SH-SY5Y (cell line): ENCODE results near the gene ROR2.

Source experiments
- GATA2 ChIP-seq: IDR thresholded peaks from 2 replicates; pipeline ENCODE4 v1.6.1; 2011; ENCODE audit warnings: mild to moderate bottlenecking, low read depth, low read length
- GATA3 ChIP-seq: IDR thresholded peaks from 2 replicates; pipeline ENCODE4 v1.6.1; 2011; ENCODE audit warnings: low read depth, mild to moderate bottlenecking, low read length, moderate library complexity

Gene ROR2

DNA sequence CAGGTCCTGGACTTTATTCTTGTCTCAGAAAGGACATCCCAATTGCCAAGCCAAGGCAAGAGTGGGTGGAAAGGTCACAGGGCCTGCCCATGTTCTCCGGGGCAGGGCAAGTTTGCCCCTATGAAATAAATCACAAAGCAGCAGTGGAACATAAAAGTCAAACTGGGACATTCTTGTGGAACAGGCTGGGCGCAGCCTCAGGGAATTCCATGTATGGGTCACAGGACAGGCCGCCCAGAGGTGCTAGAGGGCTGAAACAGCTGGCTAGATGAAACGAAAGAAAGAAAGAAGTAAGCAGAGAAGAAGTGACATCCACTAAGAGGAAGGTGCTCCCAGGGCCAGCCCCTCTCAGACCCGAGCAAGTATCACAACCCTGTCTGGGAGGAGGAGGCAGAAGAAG, 307.3 kb downstream of the ROR2 start:
- no peak for TF ChIP-seq GATA2
- TF ChIP-seq GATA3: no peak

DNA sequence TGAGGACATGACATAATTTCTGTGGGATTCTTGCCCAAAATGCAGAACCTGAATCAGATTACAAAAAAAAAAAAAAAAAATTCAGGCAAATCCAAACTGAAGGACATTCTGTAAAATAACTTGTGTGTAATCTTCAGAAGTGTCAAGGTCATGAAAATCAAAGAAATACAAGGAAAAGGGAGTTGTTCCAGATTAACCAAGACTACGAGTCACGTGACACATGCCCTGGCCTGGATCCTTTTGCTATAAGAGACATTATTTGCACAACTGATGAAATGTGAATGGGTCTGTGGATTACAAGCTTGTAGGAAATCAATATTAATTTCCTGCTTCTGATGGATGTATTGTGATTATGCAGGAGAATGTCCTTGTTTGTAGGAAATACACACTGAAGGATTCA, 309.6 kb downstream of the ROR2 start:
- TF ChIP-seq GATA3: no peak
- TF ChIP-seq GATA2: no peak

DNA sequence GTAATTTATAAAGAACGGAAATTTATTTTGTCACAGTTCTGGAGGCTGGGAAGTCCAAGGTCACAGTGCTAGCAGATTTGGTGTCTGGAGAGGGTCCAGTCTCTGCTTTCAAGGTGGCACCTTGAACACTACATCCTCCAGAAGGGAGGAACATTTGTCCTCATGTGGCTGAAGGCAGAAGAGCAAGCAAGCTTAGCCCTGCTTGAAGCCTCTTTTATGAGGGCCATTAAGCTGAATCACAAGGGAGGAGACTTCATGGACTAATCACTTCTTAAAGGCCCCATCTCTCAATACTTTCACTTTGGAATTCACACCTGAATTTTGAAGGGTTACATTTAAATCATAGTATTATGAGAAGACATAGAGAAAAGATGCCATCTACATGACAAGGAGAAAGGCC, 311.0 kb downstream of the ROR2 start:
- TF ChIP-seq GATA2 (no peak), GATA3 (no peak)

DNA sequence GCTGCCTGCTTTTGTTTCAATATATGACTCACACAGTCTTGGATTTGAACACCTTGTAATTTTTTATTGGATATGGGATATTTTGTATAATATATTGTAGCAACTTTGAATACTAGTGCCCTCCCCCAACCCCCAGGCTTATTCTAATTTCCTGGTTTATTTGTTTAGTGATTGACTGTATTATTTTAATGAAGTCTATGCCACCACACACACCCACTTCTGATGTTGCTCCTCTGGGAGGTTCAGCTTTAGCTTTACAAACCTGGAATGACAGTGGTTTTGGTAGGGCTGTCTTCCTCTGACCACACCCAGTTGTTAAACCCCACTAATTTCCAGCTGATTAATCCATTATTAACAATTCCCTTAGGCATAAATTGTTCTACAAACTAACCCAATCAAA, 320.3 kb downstream of the ROR2 start:
- no peak for TF ChIP-seq GATA2
- no peak for TF ChIP-seq GATA3

DNA sequence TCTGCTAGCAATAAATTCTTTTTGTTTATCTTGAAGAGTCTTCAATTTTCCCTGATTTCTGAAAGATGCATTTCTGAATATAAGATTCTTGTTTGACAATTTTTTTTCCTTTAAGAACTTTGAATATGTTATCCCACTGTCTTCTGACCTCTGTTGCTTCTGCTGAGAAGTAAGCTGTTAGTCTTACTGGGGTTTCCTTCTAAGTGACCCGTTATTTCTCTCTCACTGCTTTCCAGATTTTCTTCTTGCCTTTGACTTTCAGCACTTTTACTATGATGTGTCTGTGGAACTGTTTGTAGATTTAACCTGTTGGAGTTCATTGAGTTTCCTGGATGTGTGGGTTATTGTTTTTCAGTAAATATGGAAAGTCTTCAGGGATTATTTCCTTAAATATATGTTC, 321.1 kb downstream of the ROR2 start:
- TF ChIP-seq GATA2: no peak
- no peak for TF ChIP-seq GATA3

DNA sequence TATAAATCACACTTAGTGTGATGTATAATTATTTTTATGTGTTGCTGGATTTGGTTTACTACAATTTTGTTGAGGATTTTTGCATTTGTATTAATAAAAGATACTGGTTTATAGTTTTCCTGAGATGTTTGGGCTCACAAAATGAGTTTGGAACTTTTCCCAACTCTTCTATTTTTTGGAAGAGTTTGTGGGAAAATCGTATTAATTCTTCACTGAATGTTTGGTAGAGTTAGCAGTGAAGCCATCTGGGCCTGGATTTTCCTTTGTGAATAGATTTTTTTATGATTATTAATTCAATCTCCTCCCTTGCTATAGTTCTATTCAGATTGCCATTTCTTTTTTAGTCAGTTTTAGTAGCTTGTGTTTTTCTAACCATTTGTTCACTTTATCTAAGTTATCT, 324.7 kb downstream of the ROR2 start:
- TF ChIP-seq GATA3 (no peak), GATA2 (no peak)

DNA sequence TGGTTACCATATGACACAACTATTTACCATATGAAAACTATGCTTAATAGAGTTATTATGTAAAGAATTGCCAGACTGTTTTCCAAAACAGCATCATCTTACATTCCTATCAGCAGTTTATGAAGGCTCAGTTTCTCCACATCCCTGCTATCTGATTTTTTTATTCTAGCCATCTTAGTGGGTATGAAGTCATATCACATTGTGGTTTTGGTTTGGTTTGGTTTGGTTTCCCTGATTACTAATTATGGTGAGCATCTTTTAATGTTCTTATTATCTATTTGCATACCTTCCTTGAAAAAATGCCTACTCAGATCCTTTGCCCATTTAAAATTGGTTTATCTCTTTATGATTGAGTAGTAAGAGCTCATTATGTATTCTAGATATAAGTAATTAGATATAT, 327.0 kb downstream of the ROR2 start:
- TF ChIP-seq GATA2: no peak
- no peak for TF ChIP-seq GATA3

DNA sequence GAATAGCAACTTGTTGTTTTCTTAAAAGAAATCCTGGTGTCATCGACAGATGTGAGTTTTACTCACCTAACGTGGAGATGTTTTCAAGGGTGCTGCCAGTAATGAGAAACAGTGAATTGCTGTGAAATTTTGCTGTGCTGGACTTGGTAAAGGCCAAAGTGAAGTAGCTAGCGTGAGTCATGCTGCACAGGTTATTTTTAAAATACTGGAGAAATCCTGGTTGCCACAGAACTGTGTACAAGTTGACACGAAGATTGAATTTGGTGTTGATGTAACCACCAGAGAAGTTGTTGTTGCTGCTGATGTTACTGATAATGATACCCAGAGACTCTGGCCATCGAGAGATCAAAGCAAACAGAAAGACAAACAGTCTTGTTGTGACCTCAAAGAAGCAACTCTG, 338.4 kb downstream of the ROR2 start:
- TF ChIP-seq GATA3 (no peak), GATA2 (no peak)

DNA sequence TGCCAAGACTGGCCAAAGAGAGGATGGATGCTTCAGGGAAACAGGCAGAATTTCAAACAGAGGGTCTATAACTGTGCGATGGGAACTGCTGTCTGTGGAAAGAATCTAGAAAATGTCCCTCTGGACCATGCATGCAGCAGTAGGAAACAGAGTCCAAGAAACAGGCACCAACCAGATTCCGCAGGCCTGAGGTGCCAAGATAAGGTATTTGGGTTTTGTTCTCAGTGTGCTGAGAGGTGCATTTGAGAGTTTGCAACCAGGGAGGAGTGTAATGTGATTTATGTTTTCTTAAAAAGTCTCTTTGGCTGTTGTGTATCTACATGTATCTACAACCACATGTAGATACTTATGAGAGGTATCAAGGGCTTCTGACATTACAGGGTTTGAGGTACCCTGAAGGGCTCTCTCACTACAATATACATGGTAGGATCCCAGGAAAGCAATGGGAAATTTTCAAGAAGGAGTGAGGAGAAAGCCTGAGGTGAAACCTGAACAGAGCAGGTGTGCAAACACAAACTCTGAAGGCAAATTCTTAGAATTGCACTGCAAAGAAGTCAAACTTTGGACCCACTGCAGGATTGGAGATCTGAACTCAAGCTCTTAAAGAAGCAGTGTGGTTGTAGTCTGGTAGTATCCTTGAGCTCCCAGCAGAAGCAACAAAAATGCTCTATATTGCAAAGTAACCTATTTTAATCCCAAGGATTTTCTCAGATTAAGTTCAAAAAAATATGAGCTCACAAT, 343.6 kb downstream of the ROR2 start:
- TF ChIP-seq GATA2 (no peak), GATA3 (no peak)

DNA sequence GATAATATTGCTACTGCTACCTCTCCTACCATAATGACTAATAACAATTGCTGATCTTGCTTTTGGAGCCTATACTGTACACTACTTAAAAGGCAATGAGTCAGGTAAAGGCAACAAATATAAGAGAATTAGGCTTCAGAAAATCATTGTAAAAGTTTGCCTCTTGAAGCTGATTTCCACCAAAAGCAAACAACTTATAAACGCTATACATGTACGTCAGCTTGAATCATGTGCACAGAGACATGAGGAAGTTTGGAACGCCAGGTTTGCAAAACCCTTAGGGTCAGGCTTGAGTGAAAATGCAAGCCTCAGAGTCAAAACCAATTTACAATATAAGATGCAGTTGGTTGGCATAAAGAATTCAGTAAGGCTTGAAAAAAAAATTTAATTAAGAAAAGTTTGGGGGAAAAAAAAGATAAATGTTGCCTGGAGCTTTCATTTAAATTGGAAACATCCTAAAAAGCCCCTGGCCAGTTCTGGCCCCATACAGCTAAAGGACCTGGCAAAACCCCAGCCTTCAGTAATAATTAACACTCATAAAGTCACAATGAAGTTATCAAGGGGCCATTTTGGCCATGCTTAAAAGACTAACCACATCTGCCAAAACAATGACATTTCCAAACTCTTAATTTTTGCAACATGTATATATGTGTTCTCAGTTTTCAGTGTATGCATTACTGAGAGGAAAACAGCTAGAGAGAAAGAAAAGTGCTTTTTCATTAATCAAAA, 345.4 kb downstream of the ROR2 start:
- TF ChIP-seq GATA2 (no peak), GATA3 (no peak)

DNA sequence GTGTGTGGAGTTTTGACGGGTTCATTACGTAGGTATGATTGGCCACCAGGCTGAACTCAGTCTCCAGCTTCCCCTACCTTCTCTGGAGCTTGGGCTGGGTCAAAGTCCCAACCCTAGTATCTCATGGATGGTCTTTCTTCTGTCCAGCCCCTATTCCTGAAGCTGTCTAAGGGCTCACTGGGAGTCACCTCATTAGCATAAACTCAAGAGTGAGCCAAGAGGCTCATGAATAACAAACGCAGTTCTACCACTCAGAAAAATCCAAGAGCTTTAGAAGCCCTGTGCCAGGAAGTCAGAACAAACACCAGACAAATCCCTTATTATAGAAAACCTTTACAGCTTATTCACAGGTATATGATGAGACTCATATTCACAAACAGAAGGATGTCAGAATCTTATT, 346.1 kb downstream of the ROR2 start:
- TF ChIP-seq GATA2 (no peak), GATA3 (no peak)

DNA sequence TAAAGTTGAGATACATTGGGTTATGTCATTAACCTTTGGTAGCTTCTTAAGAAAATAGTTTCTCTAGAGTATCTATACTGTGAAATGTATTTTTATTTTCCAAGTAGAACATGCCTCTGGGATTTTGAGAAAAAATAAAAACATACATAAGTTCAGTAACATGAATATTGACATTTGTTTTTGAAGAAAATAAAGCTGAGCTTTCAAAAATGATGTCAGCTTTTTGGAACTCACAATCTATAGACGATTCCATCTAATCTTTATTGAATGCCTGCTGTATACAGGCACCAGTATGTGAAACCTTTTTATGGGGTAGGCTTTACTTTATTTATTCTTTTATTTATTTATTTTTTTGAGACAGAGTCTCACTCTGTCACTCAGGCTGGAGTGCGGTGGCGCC, 350.5 kb downstream of the ROR2 start:
- no peak for TF ChIP-seq GATA2
- no peak for TF ChIP-seq GATA3

DNA sequence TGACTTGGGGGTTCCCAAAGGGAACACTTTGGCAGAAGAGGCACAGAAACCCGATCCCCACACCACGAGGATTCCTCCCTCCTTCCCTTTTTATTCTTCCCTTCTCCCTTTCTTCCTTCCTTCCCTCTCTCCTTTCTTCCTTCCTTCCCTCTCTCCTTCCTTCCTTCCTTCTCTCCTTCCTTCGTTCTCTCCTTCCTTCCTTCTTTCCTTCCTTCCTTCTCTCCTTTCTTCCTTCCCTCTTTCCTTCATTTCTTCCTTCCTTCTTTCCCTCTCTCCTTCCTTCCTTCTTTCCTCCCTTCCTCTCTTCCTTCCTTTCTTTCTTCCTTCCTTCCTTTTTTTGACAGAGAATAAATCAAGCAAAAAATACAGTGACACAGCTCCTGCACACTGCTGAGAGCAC, 358.4 kb downstream of the ROR2 start:
- TF ChIP-seq GATA2: no peak
- TF ChIP-seq GATA3: no peak

DNA sequence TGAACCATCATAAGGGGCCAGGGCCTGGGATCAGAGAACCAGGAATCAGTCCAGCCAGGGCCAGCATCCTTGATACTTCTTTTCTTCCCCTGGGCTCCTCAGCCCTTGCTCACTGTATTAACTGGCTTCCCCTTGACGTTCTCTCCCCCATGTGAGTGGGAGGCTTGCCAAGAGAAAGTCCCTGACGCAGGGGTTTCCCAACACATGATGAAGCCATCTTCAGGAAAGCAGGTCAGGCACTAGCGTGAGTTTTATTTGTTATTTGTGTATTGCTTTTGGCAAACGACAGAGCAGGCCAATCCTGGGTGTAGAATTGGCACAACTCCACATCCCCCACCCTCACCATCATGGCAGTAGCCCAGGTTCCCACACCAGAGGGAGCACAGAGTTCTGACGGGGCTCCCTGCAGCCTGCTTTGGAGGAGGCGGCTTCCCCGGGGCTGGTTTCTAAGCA, 360.9 kb downstream of the ROR2 start:
- TF ChIP-seq GATA3 (no peak), GATA2 (no peak)

DNA sequence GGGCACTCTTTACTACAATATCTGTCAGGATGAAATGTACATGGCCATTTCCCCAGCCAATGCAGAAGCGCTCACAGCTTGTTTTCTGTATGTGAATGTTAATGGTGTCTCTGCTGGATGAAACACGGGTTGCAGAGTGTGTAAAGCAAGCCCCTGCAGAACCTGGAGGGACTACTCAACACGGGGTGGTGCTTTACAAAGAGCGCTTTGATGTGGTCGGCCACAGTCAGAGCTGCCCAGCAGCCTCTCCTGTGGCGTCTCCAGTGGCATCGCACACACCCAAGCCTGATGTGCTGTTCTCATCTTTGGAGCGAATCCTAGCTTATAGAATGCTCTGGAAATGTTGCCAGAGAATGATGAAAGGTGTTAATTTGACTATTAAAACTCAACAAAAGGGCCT, 363.7 kb downstream of the ROR2 start:
- TF ChIP-seq GATA2 (no peak), GATA3 (no peak)
